ENCODE measurements around the gene STRBP. TPM values are rescaled to one million over a fixed set of nuclear protein-coding genes. Genes with fewer than 3 reads are reported as not detected.

The STRBP gene
- total and polyA plus RNA-seq, 9 of the 15 experiments (the other 6 are each of a cell fraction or from before 2014, with no cell fraction given) = 27.7 to 84.0 (median 70.2) TPM

- TF ChIP-seq ZNF133 (CRISPR knock-in tag; IDR thresholded peaks at IDR 0.05) (no peak), PRPF4 (IDR thresholded peaks at IDR 0.05; ENCODE audit: insufficient read depth, low read depth, low read length, poor library complexity, severe bottlenecking) (no peak), ZNF445 (CRISPR knock-in tag; IDR thresholded peaks at IDR 0.05; ENCODE audit: low read depth) (no peak), XRCC4 (IDR thresholded peaks at IDR 0.05; ENCODE audit: extremely low read depth, insufficient read depth, insufficient read length) (no peak)
Observed at GRCh38 chr9:123098096-123098459, 170.3 kb downstream of the STRBP start (continued).

DNA sequence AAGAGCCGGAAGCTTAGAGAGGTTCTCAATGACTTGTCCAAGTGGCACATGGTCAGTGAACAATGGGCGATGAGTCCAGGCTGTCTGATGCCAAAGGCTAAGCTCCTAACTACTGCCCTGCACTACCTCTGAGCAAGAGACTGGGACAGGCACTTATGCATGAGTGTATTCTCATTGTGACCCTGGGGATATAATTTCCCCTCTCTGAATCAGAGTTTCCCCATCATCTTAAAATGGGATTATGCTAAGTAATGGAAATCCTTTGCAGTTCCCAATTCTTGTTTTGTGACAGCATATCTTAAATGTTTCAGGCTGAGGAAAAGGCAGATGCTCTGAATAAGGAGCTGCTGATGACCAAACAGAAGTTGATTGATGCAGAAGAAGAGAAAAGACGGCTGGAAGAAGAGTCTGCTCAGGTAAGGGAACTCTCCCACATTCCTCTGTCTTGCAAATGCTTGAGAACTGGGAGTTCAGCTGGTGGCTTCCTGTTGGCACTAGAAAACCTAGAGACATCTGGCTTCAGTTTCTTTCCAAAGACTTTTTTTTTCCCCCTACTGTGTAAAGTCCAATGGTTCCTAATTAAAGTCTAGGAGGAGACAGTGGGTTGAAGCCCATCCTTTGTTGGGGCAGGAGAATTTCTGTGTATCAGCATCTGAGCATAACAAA is 170.8 kb downstream of the STRBP start:
- no peak overlapping the region for H3K27ac ChIP-seq (ENCODE audit: extremely low read depth, low read depth, low read length)
- H3K4me3 ChIP-seq = no peak overlapping the region
- H3K9ac ChIP-seq (ENCODE audit: insufficient read depth in 1 of 2, low read depth in 2 of 2, low read length in 2 of 2) = no peak overlapping the region
- H4K20me1 ChIP-seq (replicated peaks; ENCODE audit: control insufficient read depth, insufficient read depth, low read length) = no peaks in the 10 kb centered on the region
- H3K9me3 ChIP-seq (replicated peaks; ENCODE audit: control insufficient read depth, insufficient read depth, low read depth, low read length) = no peaks in the 10 kb centered on the region
- intact Hi-C loops (cut with micrococcal nuclease) (no loop called here), in situ Hi-C loops (cut with MboI) (no loop called here)
- no peaks in the 10 kb centered on the region for H3K79me2 ChIP-seq (ENCODE audit: control insufficient read depth, insufficient read depth, low read length)
- no peaks in the 10 kb centered on the region for H3K9me1 ChIP-seq (ENCODE audit: control insufficient read depth, insufficient read depth, low read length)
- DNase-seq (ENCODE audit: extremely low read depth in 1 of 4, low spot score in 3 of 4) (no peak), ATAC-seq (no peak), FAIRE-seq (no peak)
- H3K4me2 ChIP-seq (ENCODE audit: insufficient read depth, low read length) = no peak overlapping the region
- H2AFZ ChIP-seq (ENCODE audit: low read depth, low read length) = no peak overlapping the region
- ChIA-PET CTCF (ENCODE audit: low intra/inter-chr PET ratio) (no interaction called here), POLR2A (interaction anchor here (1.0 kb wide), 1 partner anchor 10 kb away, joined by 4 read pairs; no protein-coding TSS in a partner anchor)
- no TSS peak for BruUV-seq (replicated peaks)
- H3K36me3 ChIP-seq (ENCODE audit: control insufficient read depth, insufficient read depth, low read length) = peaks cover 65% of the 10 kb centered on the region; the same call in 2 of the 3 replicates
- WGBS (ENCODE audit: insufficient coverage, low coverage, missing lambda C conversion rate) = 90% methylated on average over 3 of the region's 3 CpGs
- no peaks in the 10 kb centered on the region for H3K4me1 ChIP-seq (replicated peaks in 1 of 2; ENCODE audit: control insufficient read depth in 2 of 2, insufficient read depth in 2 of 2, low read length in 2 of 2)
- no peaks in the 10 kb centered on the region for H3K27me3 ChIP-seq (ENCODE audit: control insufficient read depth in 2 of 2, insufficient read depth in 2 of 2, low read length in 2 of 2)
- no peak for TF ChIP-seq ETV5 (CRISPR knock-in tag; IDR thresholded peaks at IDR 0.05; ENCODE audit: low read depth)
- TF ChIP-seq, protein P1, sequence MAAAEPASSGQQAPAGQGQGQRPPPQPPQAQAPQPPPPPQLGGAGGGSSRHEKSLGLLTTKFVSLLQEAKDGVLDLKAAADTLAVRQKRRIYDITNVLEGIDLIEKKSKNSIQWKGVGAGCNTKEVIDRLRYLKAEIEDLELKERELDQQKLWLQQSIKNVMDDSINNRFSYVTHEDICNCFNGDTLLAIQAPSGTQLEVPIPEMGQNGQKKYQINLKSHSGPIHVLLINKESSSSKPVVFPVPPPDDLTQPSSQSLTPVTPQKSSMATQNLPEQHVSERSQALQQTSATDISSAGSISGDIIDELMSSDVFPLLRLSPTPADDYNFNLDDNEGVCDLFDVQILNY (CRISPR knock-in tag; IDR thresholded peaks at IDR 0.05) = no peak
- no peak for TF ChIP-seq ZFX (CRISPR knock-in tag; IDR thresholded peaks at IDR 0.05)
- TF ChIP-seq PTRF (tag; IDR thresholded peaks at IDR 0.05) = no peak
- TF ChIP-seq MBD2 (IDR thresholded peaks at IDR 0.05; ENCODE audit: borderline replicate concordance, low read depth) = no peak
- TF ChIP-seq RFX7 (CRISPR knock-in tag; IDR thresholded peaks at IDR 0.05) = no peak
- TF ChIP-seq SREBF1 (IDR thresholded peaks at IDR 0.05; ENCODE audit: borderline replicate concordance, low read depth, low read length) = no peak
- no peak for TF ChIP-seq DLX4 (CRISPR knock-in tag; IDR thresholded peaks at IDR 0.05)
- TF ChIP-seq SOX6 (IDR thresholded peaks at IDR 0.05) = no peak
- TF ChIP-seq, protein P2, sequence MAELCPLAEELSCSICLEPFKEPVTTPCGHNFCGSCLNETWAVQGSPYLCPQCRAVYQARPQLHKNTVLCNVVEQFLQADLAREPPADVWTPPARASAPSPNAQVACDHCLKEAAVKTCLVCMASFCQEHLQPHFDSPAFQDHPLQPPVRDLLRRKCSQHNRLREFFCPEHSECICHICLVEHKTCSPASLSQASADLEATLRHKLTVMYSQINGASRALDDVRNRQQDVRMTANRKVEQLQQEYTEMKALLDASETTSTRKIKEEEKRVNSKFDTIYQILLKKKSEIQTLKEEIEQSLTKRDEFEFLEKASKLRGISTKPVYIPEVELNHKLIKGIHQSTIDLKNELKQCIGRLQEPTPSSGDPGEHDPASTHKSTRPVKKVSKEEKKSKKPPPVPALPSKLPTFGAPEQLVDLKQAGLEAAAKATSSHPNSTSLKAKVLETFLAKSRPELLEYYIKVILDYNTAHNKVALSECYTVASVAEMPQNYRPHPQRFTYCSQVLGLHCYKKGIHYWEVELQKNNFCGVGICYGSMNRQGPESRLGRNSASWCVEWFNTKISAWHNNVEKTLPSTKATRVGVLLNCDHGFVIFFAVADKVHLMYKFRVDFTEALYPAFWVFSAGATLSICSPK (IDR thresholded peaks at IDR 0.05; ENCODE audit: borderline replicate concordance) = no peak
- no peak for TF ChIP-seq ZKSCAN1 (IDR thresholded peaks at IDR 0.05; ENCODE audit: low read depth, low read length)
- TF ChIP-seq ZNF41 (CRISPR knock-in tag; conservative IDR thresholded peaks at IDR 0.05) = no peak
- TF ChIP-seq, protein P3, sequence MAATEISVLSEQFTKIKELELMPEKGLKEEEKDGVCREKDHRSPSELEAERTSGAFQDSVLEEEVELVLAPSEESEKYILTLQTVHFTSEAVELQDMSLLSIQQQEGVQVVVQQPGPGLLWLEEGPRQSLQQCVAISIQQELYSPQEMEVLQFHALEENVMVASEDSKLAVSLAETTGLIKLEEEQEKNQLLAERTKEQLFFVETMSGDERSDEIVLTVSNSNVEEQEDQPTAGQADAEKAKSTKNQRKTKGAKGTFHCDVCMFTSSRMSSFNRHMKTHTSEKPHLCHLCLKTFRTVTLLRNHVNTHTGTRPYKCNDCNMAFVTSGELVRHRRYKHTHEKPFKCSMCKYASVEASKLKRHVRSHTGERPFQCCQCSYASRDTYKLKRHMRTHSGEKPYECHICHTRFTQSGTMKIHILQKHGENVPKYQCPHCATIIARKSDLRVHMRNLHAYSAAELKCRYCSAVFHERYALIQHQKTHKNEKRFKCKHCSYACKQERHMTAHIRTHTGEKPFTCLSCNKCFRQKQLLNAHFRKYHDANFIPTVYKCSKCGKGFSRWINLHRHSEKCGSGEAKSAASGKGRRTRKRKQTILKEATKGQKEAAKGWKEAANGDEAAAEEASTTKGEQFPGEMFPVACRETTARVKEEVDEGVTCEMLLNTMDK (IDR thresholded peaks at IDR 0.05; ENCODE audit: borderline replicate concordance, insufficient read depth, low read depth, low read length, poor library complexity, severe bottlenecking) = no peak

Measured in K562 (cell line).